Jurkat, Clone E6-1 (cell line): Measurements from ENCODE around the gene CBR3. TPM values are rescaled to one million over a fixed set of nuclear protein-coding genes. Genes with fewer than 3 reads are reported as not detected.
A peak's percentile ranks its signal among the peaks of the same experiment; 100 is the strongest.
"Not testable (repeated sequence)": the region's sequence is repeated elsewhere in the genome, so short reads cannot be mapped to it uniquely, and the experiment has no call there.

ENCODE experiments used
- DNase-seq: peaks from one replicate; pipeline ENCODE4 v3.0.0-alpha.2; 2011; ENCODE audit warnings: low read depth, low spot score
- H3K4me3 ChIP-seq: 2 replicates; pipeline ENCODE4 v1.5.1; 2011; ENCODE audit warnings: mild to moderate bottlenecking, low read length, control low read depth, moderate library complexity
- polyA plus RNA-seq: library from polyadenylated mRNA; unstranded; fragments of >200 nt; gene quantifications from one replicate; pipeline ENCODE4 v1.2.1, GENCODE V29; 2012; ENCODE audit warnings: missing spikeins; ENCODE audit not compliant: insufficient read length, insufficient read depth

Gene CBR3
- 1.6 TPM for polyA plus RNA-seq

DNA sequence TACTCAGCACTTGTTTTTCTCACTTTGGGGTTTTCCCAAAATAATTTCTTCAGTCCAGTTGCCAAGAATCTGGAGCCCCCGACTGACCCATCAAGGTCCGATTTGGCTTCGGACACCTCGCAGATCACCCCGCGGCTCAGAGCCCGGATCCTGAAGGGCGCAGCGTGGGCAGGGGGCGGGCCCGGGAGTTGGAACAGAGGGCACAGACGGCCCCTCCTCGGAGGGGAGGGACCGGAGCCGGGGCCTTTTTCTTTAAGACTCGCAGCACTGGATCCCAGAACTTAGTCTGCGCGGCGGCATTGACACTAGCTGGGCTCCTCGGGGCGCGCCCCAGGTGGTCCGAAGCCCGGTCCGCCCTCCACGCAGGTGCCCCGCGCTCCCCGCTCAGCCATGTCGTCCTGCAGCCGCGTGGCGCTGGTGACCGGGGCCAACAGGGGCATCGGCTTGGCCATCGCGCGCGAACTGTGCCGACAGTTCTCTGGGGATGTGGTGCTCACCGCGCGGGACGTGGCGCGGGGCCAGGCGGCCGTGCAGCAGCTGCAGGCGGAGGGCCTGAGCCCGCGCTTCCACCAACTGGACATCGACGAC lies at the start of gene CBR3:
Gene CBR3 (plus strand): TSS at position 277 of the 588 bp plus-strand sequence. CDS start 114 bp downstream, at position 391.
- peak within 1 kb of the TSS; percentile 58 for H3K4me3 ChIP-seq
- no peak for DNase-seq

DNA sequence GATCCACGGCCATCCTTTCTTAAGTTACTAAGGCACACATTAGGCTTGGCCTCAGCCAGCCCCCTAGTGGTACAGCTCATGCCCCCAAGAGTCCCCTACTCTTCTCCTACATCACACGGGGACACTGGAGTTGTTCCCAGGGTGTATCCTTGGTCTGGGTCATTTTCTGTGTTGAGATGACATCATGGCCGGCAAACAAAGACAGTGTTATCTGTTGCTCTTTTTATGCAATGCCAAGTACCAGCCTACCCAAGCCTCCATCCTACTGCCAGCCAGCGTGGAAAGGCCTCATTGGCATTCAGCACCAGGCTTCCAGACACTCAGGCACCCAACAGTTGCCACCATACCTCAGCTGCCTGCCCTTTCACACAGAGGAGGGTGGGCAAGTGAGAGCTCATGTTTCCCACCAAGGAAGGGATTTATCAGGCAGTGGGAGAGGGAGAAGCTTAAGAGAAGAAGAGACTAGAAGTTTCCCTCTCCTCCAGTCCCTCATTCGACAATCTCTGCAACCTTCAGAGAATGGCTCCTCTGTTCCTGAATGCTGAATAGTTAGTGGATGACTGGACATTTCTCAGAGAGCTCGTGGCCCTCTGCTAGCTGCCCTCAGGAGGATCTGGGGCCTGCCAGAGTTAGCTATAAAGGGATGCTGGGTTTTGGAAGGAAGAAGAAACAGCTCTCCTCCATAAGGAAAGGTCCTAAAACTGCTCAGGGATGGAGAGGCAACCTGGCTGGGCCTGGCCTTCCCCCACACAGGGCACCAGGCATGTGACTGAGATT lies 47.3 kb upstream of the CBR3 start:
- H3K4me3 ChIP-seq = no peak overlapping the region
- DNase-seq = peak; percentile 24

DNA sequence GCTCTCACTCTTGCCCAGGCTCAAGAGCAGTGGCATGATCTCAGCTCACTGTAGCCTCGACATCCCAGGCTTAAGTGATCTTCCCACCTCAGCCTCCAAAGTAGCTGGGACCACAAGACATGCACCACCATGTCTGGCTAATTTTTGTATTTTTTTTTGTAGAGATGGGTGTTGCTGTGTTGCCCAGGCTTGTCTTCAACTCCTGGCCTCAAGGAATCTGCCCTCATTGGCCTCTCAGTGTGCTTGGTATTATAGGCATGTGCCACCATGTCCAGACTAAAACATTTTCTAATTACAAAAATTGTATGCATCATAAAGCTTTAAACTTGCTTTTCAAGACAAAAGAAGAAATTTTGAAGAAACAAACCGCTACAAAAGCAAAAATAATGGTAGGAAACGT lies 44.9 kb upstream of the CBR3 start:
- H3K4me3 ChIP-seq = no peak overlapping the region
- no peak for DNase-seq

DNA sequence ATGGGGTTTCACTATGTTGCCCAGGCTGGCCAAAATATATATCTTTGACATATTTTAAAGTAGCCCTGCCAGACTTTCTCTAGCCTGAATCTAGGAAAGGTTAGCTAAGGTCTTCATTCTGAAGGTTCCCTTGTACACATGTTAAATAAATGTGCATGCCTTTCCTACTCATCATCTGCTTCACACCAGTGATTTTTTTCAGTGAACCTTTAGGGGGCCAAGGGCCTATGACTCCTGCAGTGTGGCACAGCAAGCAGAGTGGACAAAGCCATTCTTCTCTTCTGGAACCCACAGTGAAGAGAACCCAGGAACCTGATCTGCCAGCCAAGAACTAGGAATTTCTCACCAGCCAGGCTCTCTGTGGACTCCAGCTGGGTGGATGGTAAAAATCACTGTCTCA lies 42.2 kb upstream of the CBR3 start:
- DNase-seq = no peak
- no peak overlapping the region for H3K4me3 ChIP-seq

DNA sequence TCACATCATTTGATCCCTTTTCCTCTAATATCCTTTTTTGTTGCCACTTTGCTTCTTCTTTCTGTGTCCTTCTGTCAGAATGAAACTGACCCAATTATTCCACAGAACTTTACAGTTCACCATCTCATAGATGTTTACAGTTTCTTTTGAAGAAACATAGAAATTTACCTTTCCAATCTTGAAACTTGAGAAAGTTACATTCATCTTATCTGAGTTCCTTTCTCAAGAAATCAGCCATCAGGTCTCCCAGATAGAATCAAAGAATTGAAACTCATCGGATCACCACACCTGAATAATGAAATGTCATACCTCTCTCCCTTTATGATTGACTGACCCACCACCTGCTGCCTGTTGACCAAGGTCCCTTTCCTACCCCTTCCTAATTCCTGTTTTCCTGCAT lies 41.4 kb upstream of the CBR3 start:
- DNase-seq = no peak
- H3K4me3 ChIP-seq = no peak overlapping the region

DNA sequence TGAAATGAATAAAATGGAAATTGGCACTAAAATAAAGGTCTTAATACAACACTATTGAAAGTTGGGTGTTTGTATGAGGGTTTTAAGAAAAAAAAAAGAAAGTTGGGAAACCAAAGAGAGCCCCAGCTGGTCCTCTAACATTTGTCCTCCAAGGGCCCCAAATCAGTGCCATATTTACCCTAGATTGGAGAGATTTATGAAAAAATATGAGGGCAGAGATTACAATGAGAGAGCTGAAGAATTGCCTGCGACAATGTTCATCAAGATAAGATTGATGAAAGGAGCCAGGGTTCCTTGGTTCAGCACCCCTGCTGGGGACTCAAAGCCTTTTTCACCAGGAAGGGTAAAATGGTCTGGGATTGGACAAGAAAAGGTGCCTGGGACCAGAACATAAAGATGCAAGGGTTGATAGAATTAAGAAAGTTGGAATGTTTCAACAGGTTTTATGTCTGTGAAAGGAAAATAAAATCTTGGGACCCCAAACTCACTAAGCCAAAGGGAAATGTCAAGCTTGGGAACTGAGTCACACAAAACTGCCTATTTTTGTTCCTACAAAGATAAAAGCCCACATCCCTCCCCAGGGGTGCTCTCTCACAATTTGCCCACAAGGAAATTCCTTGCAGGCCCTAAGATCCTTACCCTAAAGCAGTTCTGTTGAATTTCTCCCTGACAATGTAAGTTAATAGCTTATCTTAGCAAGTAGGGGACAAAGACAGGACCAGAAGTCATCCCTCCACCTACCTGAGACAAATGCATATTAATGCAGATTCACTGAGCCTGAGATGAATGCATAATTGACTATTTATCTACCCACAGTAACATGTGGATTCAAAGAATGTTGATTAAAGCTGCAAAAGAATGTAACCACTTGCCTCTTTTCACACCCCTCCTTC lies 38.2 kb upstream of the CBR3 start:
- no peak overlapping the region for H3K4me3 ChIP-seq
- no peak for DNase-seq

DNA sequence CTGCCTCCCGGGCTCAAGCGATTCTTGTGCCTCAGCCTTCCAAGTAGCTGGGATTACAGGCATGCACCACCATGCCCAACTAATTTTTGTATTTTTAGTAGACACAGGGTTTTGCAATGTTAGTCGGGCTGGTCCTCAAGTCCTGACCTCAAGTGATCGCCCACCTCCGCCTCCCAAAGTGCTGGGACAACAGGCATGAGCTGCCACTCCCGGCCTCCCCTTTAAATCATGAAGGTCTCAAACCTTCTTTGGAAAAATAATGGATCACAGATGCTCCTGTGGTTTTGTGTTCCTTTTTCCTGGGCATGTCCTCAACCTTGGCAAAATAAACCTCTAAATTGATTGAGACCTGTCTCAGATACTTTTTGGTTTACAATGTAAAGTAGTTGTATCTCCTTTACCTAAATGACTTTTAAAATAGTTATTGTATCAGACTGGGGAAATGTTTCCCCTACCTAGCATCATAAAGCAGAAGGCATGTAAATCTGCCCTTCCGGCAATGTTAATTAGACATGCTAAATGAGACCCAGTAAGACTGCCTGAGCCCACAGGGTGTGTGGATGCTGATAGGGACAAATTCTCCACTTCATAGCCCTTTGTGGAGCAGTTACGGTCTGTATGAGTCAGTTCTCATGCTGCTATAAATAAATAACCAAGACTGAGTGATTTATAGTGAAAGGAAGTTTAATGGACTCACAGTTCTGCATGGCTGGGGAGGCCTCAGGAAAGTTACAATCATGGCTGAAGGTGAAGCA lies 37.3 kb upstream of the CBR3 start:
- H3K4me3 ChIP-seq = no peak overlapping the region
- no peak for DNase-seq

DNA sequence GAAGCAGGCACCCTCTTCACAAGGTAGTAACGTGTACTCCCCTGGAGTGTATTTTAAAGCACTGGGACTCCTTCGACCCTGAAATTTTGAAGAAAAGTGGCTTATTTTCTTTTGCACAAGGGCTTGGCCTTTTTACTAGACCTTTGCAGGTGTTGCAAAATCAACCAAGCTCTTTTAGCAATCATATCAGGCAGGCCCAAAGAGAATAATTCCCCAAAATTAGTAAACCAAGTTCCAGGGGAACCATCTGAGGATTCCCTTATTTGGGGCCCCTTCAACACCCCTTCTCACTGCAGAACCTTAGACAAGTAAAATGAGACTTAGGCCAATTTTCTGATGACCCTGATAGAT lies 36.7 kb upstream of the CBR3 start:
- DNase-seq = no peak
- no peak overlapping the region for H3K4me3 ChIP-seq

DNA sequence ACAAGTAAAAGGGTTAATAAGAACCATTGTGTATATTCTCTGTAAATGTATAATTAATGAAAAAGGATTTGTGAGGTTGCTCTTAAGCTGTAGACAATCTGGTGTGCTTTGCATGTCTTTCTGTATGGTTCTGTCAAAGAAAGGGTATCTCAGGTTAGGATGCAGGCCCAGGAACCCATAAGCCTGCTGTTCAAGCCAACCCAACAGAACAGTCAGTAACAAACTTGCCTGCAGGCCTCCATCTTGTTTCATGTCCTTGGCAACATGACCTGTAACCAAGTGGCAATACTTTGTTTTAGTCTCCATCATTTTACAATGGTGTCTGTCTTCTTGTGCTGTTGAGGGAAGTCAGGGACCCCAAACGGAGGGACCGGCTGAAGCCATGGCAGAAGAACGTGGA lies 35.9 kb upstream of the CBR3 start:
- no peak overlapping the region for H3K4me3 ChIP-seq
- DNase-seq = no peak

DNA sequence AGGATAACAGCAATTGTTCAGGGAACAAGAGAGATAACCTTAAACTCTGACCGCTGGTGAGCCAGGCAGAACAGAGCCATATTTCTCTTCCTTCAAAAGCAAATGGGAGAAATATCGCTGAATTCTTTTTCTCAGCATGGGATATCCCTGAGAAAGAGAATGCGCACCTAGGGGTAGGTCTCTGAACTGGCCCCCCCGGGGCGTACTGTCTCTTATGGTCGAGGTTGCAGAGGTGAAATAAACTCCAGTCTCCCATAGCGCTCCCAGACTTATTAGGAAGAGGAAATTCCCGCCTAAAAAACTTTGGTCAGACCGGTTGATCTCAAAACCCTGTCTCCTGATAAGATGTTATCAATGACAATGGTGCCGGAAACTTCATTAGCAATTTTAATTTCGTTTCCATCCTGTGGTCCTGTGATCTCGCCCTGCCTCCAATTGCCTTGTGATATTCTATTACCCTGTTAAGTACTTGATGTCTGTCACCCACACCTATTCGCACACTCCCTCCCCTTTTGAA lies 35.1 kb upstream of the CBR3 start:
- DNase-seq, H3K4me3 ChIP-seq: not testable (repeated sequence)

DNA sequence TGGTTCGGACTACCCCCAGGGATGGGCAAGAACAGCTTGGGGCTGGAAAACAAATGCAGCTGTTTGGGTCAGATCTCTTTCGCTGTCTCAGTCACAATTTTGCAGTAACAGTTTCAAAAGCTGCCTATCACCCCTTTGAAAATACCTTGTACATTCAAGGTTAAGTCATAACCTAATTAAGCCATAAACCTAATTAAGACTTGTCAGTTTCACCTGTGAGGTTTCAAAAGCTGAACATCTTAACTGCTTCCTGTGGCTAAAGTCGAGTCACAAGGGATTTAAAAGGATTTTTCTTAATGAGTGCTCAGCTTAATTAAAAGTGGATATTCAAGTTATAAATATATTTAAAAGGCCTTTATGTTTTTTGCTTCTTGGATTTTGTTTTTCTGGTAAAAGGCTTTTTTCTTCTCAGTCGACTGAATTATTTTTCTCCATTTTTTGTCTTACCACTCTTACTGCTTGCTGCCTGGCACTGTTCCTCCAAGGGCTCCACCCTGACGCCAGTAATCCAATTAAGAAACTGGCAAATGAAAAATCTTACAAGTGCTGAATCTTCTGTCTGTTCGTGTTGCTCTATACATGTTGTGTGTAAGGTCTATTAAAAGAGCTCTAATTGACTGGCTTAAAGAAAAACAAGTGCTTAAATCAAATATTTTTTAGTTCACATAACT lies 33.8 kb upstream of the CBR3 start:
- DNase-seq = no peak
- H3K4me3 ChIP-seq = no peak overlapping the region

DNA sequence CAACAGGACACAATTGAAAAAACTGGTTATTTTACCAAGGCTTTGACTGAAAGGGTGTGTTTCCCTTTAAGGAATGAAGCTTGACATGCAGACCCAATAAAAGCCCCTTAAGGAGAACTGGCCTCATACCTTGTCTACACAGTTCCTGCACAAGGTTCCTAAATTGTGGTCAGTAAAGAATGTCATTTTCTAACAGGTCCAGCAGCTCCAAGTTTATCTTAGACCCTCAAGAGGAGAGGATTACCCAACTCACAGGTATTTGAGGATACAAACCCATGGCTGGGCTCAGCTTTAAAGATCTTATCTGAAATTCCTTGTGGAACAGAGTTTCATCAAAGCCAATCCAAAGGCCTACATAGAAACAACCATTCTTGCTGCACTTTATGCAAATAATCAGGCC lies 31.4 kb upstream of the CBR3 start:
- no peak overlapping the region for H3K4me3 ChIP-seq
- no peak for DNase-seq

DNA sequence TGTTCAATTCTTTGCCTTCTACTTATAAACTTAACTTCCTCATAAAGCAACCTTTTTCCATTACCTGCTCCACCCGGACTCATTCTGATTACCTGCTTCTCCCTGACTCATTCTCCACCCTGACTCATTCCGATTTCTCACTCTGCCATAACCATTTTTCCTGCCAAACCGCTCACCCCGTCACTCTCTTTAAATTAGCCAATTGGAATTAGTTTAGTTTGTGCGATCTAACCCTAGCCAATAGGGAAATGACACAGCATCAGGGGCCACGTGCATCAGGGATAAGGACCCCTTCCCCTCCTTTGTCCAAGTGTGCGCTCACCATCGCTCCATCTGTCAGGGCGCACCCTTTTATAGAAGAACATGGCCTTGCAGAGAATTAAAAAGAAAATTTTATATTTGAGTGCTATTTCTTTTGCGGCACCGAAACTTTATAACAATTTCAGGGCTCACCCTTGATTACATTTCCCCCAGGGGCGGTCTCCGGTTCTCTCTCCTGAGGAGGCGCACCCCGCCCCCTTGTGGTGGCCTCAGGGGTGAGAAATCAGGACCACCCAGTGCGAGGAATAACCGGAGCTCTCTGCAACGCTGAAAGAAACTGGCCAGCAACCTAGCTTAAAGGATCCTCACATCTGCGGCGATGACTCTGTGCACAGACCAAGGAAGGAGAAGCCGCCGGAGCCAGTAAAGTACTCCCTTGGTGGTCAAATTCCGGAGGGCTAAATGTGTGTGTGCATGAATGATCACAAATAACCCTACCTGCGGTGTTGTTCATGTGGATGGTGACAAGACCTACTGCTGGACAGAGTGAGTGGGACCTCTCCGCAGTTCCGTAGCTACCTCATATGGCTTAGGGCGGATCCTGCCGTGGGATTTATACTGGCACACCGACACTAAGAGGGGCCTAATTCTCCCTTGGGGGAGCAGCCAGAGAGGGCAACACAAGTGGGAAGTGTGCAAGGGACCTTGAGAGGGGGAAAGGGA lies 30.3 kb upstream of the CBR3 start:
- no peak overlapping the region for H3K4me3 ChIP-seq
- no peak for DNase-seq

DNA sequence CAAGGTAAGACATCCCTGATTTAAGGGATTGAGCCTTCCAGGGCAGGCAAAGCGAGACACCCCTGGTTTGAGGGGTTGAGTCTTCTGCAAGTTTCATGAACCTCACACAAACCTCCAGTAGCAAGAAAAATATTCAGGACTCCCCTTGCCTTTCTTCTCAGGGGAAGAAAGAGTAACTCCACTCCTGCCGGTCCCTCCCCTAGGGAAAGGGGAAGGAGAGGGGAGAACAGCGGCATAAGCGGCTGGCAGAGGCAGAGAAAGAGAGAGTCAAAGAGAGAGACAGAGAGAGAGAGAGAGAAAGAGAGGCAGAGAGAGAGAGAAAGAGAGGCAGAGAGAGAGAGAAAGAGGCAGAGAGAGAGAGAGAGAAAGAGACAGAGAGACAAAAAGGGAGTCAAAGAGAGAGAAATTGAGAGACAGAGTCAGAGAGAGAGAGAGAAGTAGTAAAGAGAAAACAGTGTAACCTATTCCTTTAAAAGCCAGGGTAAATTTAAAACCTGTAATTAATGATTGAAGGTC lies 29.5 kb upstream of the CBR3 start:
- no peak overlapping the region for H3K4me3 ChIP-seq
- no peak for DNase-seq

DNA sequence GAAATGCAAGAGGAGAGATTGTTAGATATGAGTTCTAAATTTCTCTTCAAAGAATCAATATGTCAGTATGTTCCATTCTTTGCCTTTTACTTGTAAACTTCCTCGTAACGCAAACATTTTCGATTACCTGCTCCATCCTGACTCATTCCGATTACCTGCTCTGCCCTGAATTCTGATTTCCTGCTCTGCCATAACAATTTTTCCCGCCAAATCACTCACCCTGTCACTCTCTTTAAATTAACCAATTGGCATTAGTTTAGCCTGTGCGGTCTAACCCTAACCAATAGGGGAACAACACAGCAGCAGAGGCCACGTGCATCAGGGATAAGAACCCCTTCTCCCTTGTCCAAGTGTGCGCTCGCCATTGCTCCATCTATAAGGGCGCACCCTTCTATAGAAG lies 25.0 kb upstream of the CBR3 start:
- H3K4me3 ChIP-seq = no peak overlapping the region
- no peak for DNase-seq

DNA sequence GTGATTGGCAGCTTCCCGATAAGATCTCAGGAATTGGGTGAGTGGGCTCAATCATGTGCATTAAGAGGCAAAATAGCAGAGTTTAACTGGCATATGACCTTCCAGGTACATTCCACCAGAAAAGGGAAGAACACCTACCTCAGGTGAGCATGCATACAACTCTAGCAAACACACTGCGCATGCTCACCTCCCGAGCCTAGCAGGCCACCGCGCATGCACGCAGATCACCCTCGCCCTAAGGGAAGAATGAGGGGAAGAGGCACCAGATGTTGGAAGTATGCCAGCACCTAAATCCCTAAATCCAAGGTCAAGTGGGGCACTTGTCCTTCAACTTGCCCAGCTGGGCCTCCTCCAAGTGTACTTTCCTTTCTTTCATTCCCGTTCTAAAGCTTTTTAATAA lies 23.6 kb upstream of the CBR3 start:
- DNase-seq = no peak
- H3K4me3 ChIP-seq = no peak overlapping the region

DNA sequence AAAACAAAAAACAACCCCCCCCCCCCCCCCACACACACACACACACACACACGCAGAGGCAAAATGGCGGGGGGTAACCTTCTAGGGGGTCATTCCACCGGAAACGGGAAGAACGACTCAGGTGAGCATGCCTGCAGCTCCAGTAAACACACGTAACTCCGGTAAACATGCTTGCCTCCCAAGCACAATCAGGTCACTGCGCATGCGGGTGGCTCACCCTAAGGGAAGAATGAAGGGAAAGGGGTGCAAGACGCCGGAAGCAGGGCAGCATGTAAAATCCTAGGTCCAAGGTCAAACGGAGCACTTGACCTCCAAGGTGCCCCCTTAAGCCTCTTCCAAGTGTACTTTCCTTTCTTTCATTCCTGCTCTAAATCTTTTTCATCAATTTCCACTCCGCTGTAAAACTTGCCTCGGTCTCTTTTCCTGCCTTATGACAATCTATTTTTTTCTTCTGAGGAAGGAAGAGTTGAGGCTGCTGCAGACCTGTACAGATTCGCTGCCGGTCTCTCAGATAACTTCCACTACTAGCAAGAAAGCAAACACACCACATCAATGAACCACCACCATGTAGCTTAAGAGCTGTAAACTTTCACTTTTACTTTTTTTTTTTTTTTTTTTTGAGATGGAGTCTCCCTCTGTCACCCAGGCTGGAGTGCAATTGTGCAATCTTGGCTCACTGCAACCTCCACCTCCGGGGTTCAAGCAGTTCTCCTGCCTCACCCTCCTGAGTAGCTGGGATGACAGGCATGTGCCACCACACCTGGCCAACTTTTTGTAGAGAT lies 21.0 kb upstream of the CBR3 start:
- DNase-seq = peak; percentile 91
- peak overlapping the region; percentile 67 for H3K4me3 ChIP-seq
